ENCODE data around the gene ARHGEF9. TPM values are rescaled to one million over a fixed set of nuclear protein-coding genes. Genes with fewer than 3 reads are reported as not detected.

ARHGEF9 gene
- total RNA-seq, 1 experiment from 2014 or later, result 25.6 TPM

- no peaks in the 10 kb centered on the region for H4K20me1 ChIP-seq (ENCODE audit: insufficient read depth, low read depth, low read length)
- H3K27me3 ChIP-seq (ENCODE audit: low read length), result no peaks in the 10 kb centered on the region
- no peaks in the 10 kb centered on the region for H3K9me2 ChIP-seq (replicated peaks; ENCODE audit: insufficient read depth, low read length)
- peak overlapping the region; percentile 77 for H3K9ac ChIP-seq (ENCODE audit: low read length)
- H3K36me3 ChIP-seq (ENCODE audit: insufficient read depth, low read length), result no peaks in the 10 kb centered on the region
- peak overlapping the region; percentile 70 for H3K4me2 ChIP-seq (ENCODE audit: low read depth, low read length, poor library complexity, severe bottlenecking)
- 0 out of 2 replicates have a peak overlapping the region, but pooled peaks have one; percentile 46 for H2AFZ ChIP-seq (ENCODE audit: low read length)
- peak overlapping the region; percentile 84 for H3K4me3 ChIP-seq (ENCODE audit: low read length)
- no peaks in the 10 kb centered on the region for H3K9me3 ChIP-seq (ENCODE audit: low read length)
- peak; percentile 94 for DNase-seq
- peaks cover 45% of the 10 kb centered on the region for H3K79me2 ChIP-seq (ENCODE audit: low read length)
- peaks cover 25% of the 10 kb centered on the region for H3K4me1 ChIP-seq (ENCODE audit: low read length)
- peak overlapping the region; percentile 37; the same call in 1 of the 2 replicates for H3K27ac ChIP-seq (ENCODE audit: low read length)
Observed at GRCh38 chrX:63754860-63755579, 30.0 kb downstream of the ARHGEF9 start.

DNA sequence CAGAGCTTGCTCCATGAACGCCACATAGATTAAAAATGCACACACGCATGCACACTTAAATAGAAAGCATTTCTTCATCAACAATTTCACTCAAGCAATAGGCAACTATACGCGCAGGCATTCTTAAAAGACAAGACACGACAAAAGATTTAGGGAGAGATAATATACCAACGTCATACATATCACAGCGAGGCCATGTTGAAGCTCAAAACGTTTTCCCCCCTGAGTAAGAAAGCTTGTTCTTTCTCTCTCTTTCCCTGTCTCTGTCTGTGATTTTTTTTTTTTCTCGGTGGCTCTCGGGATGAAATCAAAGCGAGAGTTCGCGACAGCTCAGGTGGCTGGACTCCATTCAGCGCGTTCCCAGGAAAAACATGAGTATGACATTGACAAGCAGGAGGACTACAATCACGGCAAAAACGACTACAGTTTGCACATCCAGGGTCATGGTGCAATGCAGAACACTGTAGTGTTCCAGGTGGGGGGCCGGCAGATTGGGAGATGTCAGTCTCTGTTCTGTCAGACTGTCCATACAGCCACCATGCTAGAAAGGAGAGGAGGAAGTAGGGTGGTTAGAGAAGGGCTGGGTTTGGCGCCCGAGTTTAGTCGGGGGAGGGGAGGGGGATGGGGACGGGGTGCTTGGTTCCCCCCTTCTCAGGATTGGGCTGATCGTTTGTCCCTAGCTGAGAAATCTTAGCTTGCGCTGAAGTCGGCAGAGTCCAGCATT, 30.7 kb downstream of the ARHGEF9 start:
- H3K36me3 ChIP-seq (ENCODE audit: insufficient read depth, low read length), result no peaks in the 10 kb centered on the region
- H3K9me2 ChIP-seq (replicated peaks; ENCODE audit: insufficient read depth, low read length), result no peaks in the 10 kb centered on the region
- DNase-seq, result peak; percentile 69
- H3K9me3 ChIP-seq (ENCODE audit: low read length), result no peaks in the 10 kb centered on the region
- H3K27ac ChIP-seq (ENCODE audit: low read length), result peak overlapping the region; percentile 37; the same call in 1 of the 2 replicates
- H3K79me2 ChIP-seq (ENCODE audit: low read length), result peaks cover 51% of the 10 kb centered on the region
- H4K20me1 ChIP-seq (ENCODE audit: insufficient read depth, low read depth, low read length), result no peaks in the 10 kb centered on the region
- H3K4me3 ChIP-seq (ENCODE audit: low read length), result peak overlapping the region; percentile 84
- H2AFZ ChIP-seq (ENCODE audit: low read length), result 0 out of 2 replicates have a peak overlapping the region, but pooled peaks have one; percentile 46
- H3K4me2 ChIP-seq (ENCODE audit: low read depth, low read length, poor library complexity, severe bottlenecking), result peak overlapping the region; percentile 70
- peaks cover 25% of the 10 kb centered on the region for H3K4me1 ChIP-seq (ENCODE audit: low read length)
- no peaks in the 10 kb centered on the region for H3K27me3 ChIP-seq (ENCODE audit: low read length)
- H3K9ac ChIP-seq (ENCODE audit: low read length), result peak overlapping the region; percentile 77

DNA sequence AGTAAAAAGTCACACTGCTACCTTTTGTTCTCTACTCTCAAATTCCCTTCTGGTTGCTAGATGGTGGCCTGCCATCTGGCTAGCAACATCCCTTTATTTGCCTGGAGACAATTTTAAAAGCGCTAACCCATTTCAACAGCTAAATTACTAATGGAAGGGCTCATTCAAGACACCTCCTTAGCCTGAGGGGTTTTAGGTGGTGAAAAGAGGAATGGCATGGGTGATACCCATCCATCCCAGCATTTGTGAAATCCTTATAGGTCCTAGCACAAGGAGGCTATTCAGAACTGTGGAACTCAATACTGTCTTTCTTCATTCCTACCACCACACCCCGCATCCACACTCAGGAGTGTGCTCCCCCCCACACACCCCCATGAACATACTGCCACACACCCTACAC, 33.5 kb downstream of the ARHGEF9 start:
- Histone ChIP-seq H3K36me3 (ENCODE audit: insufficient read depth, low read length) (no peaks in the 10 kb centered on the region), H3K4me1 (ENCODE audit: low read length) (peaks cover 39% of the 10 kb centered on the region), H3K4me2 (ENCODE audit: low read depth, low read length, poor library complexity, severe bottlenecking) (no peak overlapping the region), H2AFZ (ENCODE audit: low read length) (no peak overlapping the region), H3K79me2 (ENCODE audit: low read length) (peaks cover 69% of the 10 kb centered on the region), H3K9me2 (replicated peaks; ENCODE audit: insufficient read depth, low read length) (no peaks in the 10 kb centered on the region), H3K27me3 (ENCODE audit: low read length) (no peaks in the 10 kb centered on the region), H3K9me3 (ENCODE audit: low read length) (no peaks in the 10 kb centered on the region), H3K27ac (ENCODE audit: low read length) (no peak overlapping the region), H4K20me1 (ENCODE audit: insufficient read depth, low read depth, low read length) (no peaks in the 10 kb centered on the region), H3K9ac (ENCODE audit: low read length) (no peak overlapping the region), H3K4me3 (ENCODE audit: low read length) (no peak overlapping the region)
- DNase-seq, result no peak

DNA sequence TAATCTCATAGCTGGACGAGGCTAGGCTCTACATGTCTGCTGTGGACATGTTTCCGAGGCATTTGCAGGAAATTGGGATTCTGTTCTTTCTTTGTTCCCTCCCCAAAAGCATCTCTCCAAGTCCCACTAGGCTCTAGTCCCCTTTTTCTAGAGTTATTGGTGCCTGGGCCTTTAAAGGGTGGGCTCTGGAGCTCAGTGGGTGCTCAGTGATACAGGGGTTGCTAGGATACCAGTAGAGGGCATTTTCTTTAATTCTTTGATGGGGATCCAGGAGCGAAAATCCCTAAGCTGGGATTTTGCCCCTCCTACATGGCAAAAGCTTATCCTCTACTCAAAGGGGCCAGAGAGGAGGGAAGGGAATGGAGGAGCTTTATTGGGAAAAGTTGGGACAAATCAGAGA, 34.2 kb downstream of the ARHGEF9 start:
- H2AFZ ChIP-seq (ENCODE audit: low read length), result no peak overlapping the region
- no peak overlapping the region for H3K27ac ChIP-seq (ENCODE audit: low read length)
- H3K4me1 ChIP-seq (ENCODE audit: low read length), result peaks cover 40% of the 10 kb centered on the region
- no peaks in the 10 kb centered on the region for H3K9me3 ChIP-seq (ENCODE audit: low read length)
- H3K9me2 ChIP-seq (replicated peaks; ENCODE audit: insufficient read depth, low read length), result no peaks in the 10 kb centered on the region
- DNase-seq, result no peak
- H3K4me2 ChIP-seq (ENCODE audit: low read depth, low read length, poor library complexity, severe bottlenecking), result no peak overlapping the region
- H3K9ac ChIP-seq (ENCODE audit: low read length), result no peak overlapping the region
- no peaks in the 10 kb centered on the region for H3K27me3 ChIP-seq (ENCODE audit: low read length)
- no peaks in the 10 kb centered on the region for H3K36me3 ChIP-seq (ENCODE audit: insufficient read depth, low read length)
- H3K79me2 ChIP-seq (ENCODE audit: low read length), result peaks cover 75% of the 10 kb centered on the region
- H3K4me3 ChIP-seq (ENCODE audit: low read length), result no peak overlapping the region
- no peaks in the 10 kb centered on the region for H4K20me1 ChIP-seq (ENCODE audit: insufficient read depth, low read depth, low read length)

DNA sequence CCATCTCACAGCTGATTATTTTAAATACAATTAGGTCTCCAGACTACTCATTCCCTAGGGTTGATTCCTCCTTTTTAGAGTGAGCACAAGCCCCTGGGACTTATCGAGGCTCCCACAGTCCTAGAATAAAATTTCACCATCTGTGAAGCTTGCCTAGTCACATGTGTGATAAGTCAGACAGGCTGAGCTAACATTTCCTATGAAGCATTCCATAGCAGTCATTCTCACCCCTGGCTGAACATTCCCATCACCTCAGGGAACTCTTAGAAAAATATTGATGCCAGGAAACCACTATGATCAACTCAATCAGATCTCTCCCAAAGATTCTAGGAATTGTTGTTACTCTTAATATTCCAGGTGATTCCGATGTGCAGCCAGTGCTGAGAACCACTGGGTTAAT, 37.7 kb downstream of the ARHGEF9 start:
- H3K36me3 ChIP-seq (ENCODE audit: insufficient read depth, low read length), result no peaks in the 10 kb centered on the region
- H3K27ac ChIP-seq (ENCODE audit: low read length), result no peak overlapping the region
- H3K79me2 ChIP-seq (ENCODE audit: low read length), result peaks cover 79% of the 10 kb centered on the region
- H3K4me1 ChIP-seq (ENCODE audit: low read length), result peaks cover 53% of the 10 kb centered on the region
- H3K4me3 ChIP-seq (ENCODE audit: low read length), result no peak overlapping the region
- H3K9me3 ChIP-seq (ENCODE audit: low read length), result no peaks in the 10 kb centered on the region
- H3K27me3 ChIP-seq (ENCODE audit: low read length), result no peaks in the 10 kb centered on the region
- no peak overlapping the region for H2AFZ ChIP-seq (ENCODE audit: low read length)
- no peak overlapping the region for H3K4me2 ChIP-seq (ENCODE audit: low read depth, low read length, poor library complexity, severe bottlenecking)
- DNase-seq, result no peak
- no peaks in the 10 kb centered on the region for H3K9me2 ChIP-seq (replicated peaks; ENCODE audit: insufficient read depth, low read length)
- H4K20me1 ChIP-seq (ENCODE audit: insufficient read depth, low read depth, low read length), result no peaks in the 10 kb centered on the region
- no peak overlapping the region for H3K9ac ChIP-seq (ENCODE audit: low read length)

GRCh38 chrX:63746715-63747114, 38.3 kb downstream of the ARHGEF9 start:
- Histone ChIP-seq H3K27me3 (ENCODE audit: low read length) (no peaks in the 10 kb centered on the region), H4K20me1 (ENCODE audit: insufficient read depth, low read depth, low read length) (no peaks in the 10 kb centered on the region), H3K9ac (ENCODE audit: low read length) (no peak overlapping the region), H3K4me3 (ENCODE audit: low read length) (no peak overlapping the region), H3K9me3 (ENCODE audit: low read length) (no peaks in the 10 kb centered on the region), H3K36me3 (ENCODE audit: insufficient read depth, low read length) (no peaks in the 10 kb centered on the region), H3K9me2 (replicated peaks; ENCODE audit: insufficient read depth, low read length) (no peaks in the 10 kb centered on the region), H3K4me1 (ENCODE audit: low read length) (peaks cover 53% of the 10 kb centered on the region), H3K4me2 (ENCODE audit: low read depth, low read length, poor library complexity, severe bottlenecking) (no peak overlapping the region), H2AFZ (ENCODE audit: low read length) (no peak overlapping the region), H3K27ac (ENCODE audit: low read length) (no peak overlapping the region), H3K79me2 (ENCODE audit: low read length) (peaks cover 75% of the 10 kb centered on the region)
- no peak for DNase-seq

- H3K27me3 ChIP-seq (ENCODE audit: low read length), result no peaks in the 10 kb centered on the region
- no peak overlapping the region for H3K4me2 ChIP-seq (ENCODE audit: low read depth, low read length, poor library complexity, severe bottlenecking)
- no peak overlapping the region for H3K9ac ChIP-seq (ENCODE audit: low read length)
- H2AFZ ChIP-seq (ENCODE audit: low read length), result no peak overlapping the region
- DNase-seq, result no peak
- peaks cover 53% of the 10 kb centered on the region for H3K4me1 ChIP-seq (ENCODE audit: low read length)
- H4K20me1 ChIP-seq (ENCODE audit: insufficient read depth, low read depth, low read length), result no peaks in the 10 kb centered on the region
- no peak overlapping the region for H3K27ac ChIP-seq (ENCODE audit: low read length)
- no peaks in the 10 kb centered on the region for H3K9me2 ChIP-seq (replicated peaks; ENCODE audit: insufficient read depth, low read length)
- no peaks in the 10 kb centered on the region for H3K9me3 ChIP-seq (ENCODE audit: low read length)
- no peaks in the 10 kb centered on the region for H3K36me3 ChIP-seq (ENCODE audit: insufficient read depth, low read length)
- no peak overlapping the region for H3K4me3 ChIP-seq (ENCODE audit: low read length)
- H3K79me2 ChIP-seq (ENCODE audit: low read length), result peaks cover 71% of the 10 kb centered on the region
Observed at GRCh38 chrX:63746278-63746677, 38.7 kb downstream of the ARHGEF9 start.

GRCh38 chrX:63744850-63745394, 40.1 kb downstream of the ARHGEF9 start:
- H2AFZ ChIP-seq (ENCODE audit: low read length), result no peak overlapping the region
- no peaks in the 10 kb centered on the region for H3K27me3 ChIP-seq (ENCODE audit: low read length)
- no peaks in the 10 kb centered on the region for H3K9me3 ChIP-seq (ENCODE audit: low read length)
- no peaks in the 10 kb centered on the region for H3K36me3 ChIP-seq (ENCODE audit: insufficient read depth, low read length)
- H3K4me1 ChIP-seq (ENCODE audit: low read length), result peaks cover 53% of the 10 kb centered on the region
- no peak overlapping the region for H3K4me2 ChIP-seq (ENCODE audit: low read depth, low read length, poor library complexity, severe bottlenecking)
- H3K27ac ChIP-seq (ENCODE audit: low read length), result no peak overlapping the region
- no peaks in the 10 kb centered on the region for H4K20me1 ChIP-seq (ENCODE audit: insufficient read depth, low read depth, low read length)
- H3K9me2 ChIP-seq (replicated peaks; ENCODE audit: insufficient read depth, low read length), result no peaks in the 10 kb centered on the region
- H3K9ac ChIP-seq (ENCODE audit: low read length), result no peak overlapping the region
- no peak overlapping the region for H3K4me3 ChIP-seq (ENCODE audit: low read length)
- no peak for DNase-seq
- H3K79me2 ChIP-seq (ENCODE audit: low read length), result peaks cover 62% of the 10 kb centered on the region
